ENCODE results near the gene SMYD5.
"Not testable (repeated sequence)": the region's sequence is repeated elsewhere in the genome, so short reads cannot be mapped to it uniquely, and the experiment has no call there.

Gene SMYD5

GRCh38 chr2:73214120-73215035 lies at the start of gene SMYD5:
SMYD5 (plus strand) TSS chr2:73214245; CDS start chr2:73214267, 22 bp downstream.
- peak; percentile 59 to 68 for DNase-seq

DNA sequence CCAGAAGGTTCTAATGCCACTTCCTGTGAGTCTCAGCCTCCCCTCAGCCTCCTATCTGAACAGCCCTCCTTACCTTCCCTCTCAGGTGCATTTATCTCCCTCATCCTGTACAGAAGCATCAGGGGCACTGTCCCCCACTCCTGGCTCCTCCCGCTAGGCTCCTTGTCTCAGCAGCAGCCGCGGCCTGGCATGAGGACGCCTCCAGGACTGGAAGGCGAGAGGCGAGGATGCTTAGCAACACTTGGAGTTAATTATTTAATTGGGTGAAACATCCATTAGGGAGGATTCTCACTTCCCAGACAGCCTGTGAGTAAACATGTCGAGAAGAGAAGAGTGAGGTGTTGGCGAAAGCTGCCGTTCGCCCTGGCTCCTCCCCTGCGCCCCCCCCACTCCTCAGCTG lies 48.1 kb upstream of the SMYD5 start:
- DNase-seq = not testable (repeated sequence)

DNA sequence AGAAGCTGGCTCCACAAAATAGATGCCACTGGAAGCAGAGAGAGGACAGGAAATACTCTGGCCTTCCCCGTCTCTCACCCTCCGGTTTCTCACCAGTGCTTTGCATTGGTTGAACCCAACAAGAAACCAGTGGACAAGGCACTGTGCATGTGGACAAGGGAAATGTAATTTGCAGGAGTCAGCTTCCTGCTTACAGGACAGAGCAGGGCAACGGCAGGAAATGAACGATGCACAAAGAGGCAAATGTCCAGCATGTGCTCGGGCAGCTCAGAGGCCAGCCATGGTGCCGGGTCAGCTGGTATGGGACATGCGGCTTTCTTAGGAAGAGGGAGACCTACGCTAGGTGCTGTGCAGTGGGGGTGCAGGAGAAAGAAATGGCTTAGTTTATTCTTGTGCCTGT lies 47.2 kb upstream of the SMYD5 start:
- DNase-seq = not testable (repeated sequence)

DNA sequence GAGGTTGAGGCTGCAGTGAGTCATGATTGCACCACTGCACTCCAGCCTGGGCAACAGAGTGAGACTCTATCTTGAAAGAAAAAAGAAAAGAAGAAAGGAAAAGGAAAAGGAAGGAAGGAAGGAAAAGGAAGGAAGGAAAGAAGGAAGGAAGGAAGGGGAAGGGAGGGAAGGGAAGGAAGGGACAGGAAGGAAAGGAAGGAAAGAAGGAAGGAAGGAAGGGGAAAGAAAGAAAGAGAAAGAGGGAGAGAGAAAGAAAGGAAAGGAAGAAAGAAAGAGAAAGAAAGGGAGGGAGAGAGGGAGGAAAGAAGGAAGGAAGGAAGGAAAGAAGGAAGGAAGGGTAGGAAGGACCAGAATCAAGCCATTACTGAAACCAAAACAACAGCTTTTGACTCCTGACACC lies 45.7 kb upstream of the SMYD5 start:
- DNase-seq = not testable (repeated sequence)

DNA sequence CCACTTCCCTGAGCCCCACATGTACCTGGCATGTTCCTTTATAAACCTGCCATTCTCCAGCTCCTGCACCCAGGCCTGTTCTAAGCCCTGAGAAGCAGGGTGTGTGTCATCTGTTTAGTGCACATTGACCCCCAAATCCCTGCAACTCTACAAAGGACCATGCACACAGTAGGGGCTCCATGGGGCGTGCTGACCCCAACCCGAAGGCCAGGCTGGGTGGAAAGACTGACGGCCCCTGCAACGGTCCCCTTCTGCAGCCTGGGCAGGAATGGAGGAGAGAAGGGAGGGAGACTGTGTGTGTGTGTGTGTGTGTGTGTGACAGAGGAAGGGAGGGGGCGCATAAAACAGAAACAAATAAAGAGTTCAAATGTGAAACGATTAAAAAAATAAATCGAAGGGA lies 43.7 kb upstream of the SMYD5 start:
- DNase-seq = not testable (repeated sequence)

- DNase-seq = no peak
Observed at GRCh38 chr2:73172963-73173362, 41.1 kb upstream of the SMYD5 start.

DNA sequence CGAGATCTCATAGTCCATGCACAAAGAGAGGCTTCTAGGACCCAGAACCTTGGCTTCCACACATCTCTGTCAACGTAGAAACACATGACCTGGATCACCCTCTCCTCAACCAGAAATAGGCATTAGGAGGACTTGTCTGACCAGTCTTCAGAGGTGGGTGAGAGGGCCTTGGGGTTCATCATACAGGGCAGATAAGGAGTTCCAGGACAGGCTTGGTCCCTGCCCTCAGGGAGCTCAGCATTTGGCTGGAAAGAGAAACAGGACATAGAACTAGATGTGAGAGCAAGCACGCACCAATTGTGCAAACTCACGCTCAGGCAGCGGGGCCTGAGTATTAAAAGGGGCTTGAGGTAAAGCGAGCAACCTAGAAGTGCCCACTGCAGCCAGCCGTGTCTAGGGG lies 40.3 kb upstream of the SMYD5 start:
- DNase-seq = no peak

- DNase-seq = no peak
Observed at GRCh38 chr2:73174244-73174643, 39.8 kb upstream of the SMYD5 start.

GRCh38 chr2:73174941-73175662 lies 38.9 kb upstream of the SMYD5 start:
- DNase-seq = no peak

GRCh38 chr2:73175663-73176204 lies 38.3 kb upstream of the SMYD5 start:
- peak in 1 of 2 donors; percentile 17 for DNase-seq

- no peak for DNase-seq
Observed at GRCh38 chr2:73176205-73176880, 37.7 kb upstream of the SMYD5 start.

- DNase-seq = peak; percentile 72 to 73
Observed at GRCh38 chr2:73176881-73177644, 37.0 kb upstream of the SMYD5 start.

- DNase-seq = no peak
Observed at GRCh38 chr2:73177645-73178255, 36.3 kb upstream of the SMYD5 start.

- no peak for DNase-seq
Observed at GRCh38 chr2:73185965-73186364, 28.1 kb upstream of the SMYD5 start.

DNA sequence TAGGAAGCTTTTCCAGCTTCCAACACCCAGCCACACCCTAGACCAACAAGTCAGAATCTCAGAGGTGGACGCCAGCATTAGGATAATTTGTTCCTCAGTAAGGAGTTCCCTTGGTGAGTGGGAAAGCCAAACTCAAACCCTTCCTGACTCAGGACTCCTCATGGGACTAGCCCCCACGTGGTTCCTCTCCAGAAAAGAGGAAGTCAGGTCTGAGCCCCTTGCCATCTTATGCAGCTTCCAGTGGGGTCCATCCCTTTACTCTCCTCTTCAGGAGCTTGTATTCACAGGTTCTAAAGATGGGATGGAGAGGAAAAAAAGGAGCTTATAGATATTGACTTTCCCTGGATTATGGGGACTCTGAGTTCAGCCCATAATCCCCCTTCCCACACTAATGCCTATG lies 26.5 kb upstream of the SMYD5 start:
- no peak for DNase-seq

- no peak for DNase-seq
Observed at GRCh38 chr2:73197579-73197978, 16.5 kb upstream of the SMYD5 start.

DNA sequence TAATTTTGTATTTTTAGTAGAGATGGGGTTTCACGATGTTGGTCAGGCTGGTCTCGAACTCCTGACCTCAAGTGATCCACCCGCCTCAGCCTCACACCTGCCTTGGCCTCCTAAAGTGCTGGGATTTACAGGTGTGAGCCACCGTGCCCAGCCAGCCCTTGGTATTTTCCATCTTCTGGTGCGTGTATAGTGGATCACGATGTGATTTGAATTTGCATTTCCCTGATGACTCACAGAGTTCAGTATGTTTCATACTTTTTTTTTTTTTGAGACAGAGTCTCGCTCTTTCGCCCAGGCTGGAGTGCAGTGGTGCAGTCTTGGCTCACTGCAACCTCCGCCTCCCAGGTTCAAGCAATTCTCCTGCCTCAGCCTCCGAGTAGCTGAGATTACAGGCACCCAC lies 13.8 kb upstream of the SMYD5 start:
- not testable (repeated sequence) for DNase-seq

- no peak for DNase-seq
Observed at GRCh38 chr2:73202156-73203054, 11.6 kb upstream of the SMYD5 start, which contains the start of gene NOTO. NOTO (plus strand) TSS chr2:73202574; CDS start chr2:73202667, 93 bp downstream.

DNA sequence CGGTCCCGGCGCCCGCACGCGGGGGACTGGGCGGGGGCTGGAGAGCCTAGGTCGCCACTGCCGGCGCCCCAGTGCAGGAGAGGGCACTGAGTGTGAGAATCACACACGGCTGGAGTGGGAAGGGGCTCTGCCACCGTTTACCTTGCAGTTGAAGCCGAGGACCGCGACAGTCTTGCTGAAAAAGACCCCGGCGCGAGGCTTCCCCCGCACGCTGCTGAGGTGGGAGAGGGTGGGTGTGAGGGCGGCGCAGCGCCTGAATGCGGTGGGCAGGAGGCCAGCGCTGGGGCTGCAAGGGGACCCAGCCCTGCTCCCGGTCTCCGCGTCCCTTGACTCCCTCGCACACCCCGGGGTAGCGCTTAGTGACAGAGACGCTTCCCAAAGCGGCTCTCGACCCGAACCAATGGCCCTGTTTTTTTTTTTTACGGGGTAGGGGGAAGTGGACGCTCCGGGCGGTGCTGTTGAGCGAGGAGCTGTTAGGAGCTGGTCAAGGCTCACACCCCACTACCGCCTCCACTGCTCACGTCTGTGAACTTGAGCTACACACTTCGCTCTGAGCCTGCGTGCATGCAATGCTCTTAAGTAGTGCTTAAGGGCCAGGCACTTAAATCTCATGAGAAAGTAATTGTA lies 10.9 kb upstream of the SMYD5 start:
- DNase-seq = no peak

- DNase-seq = no peak
Observed at GRCh38 chr2:73205611-73206010, 8.4 kb upstream of the SMYD5 start.
